Mesothelial cell of epicardium (in vitro differentiated cells): ENCODE data around the gene KLHL30. TPM values are rescaled to one million over a fixed set of nuclear protein-coding genes. Genes with fewer than 3 reads are reported as not detected.

Experiments used
- DNase-seq, 2 experiments: peaks; one replicate each; pipeline ENCODE4 v3.0.0; 2021; ENCODE audit warnings: low spot score in 2 of 2; ENCODE audit not compliant: unreplicated experiment in 2 of 2
- H3K27ac Mint-ChIP-seq: 2 replicates; pipeline ENCODE4 v1.8.0; 2021; ENCODE audit warnings: mixed read lengths
- H3K27me3 Mint-ChIP-seq: 2 replicates; pipeline ENCODE4 v1.8.0; 2021; ENCODE audit warnings: low read depth, mixed read lengths
- H3K36me3 Mint-ChIP-seq: 2 replicates; pipeline ENCODE4 v1.8.0; 2021; ENCODE audit warnings: mixed read lengths
- H3K4me1 Mint-ChIP-seq: 2 replicates; pipeline ENCODE4 v1.8.0; 2021; ENCODE audit warnings: mixed read lengths
- H3K4me3 Mint-ChIP-seq: 2 replicates; pipeline ENCODE4 v1.8.0; 2021; ENCODE audit warnings: mild to moderate bottlenecking, moderate library complexity, mixed read lengths
- H3K9me3 Mint-ChIP-seq: 2 replicates; pipeline ENCODE4 v1.8.0; 2021; ENCODE audit warnings: mixed read lengths
- CTCF ChIP-seq: fragments of 200-600 bp; sonication (generic); IDR thresholded peaks from one replicate; pipeline ENCODE4 v1.5.0; 2021; ENCODE audit warnings: antibody characterized with exemption; ENCODE audit not compliant: unreplicated experiment
- total RNA-seq: library from RNA; stranded (reverse); gene quantifications from 3 replicates; pipeline ENCODE4 v1.2.1, GENCODE V29; 2021

The KLHL30 gene
- total RNA-seq, result 0.16 to 0.20 TPM (median 0.20 TPM) in 3 replicates

- DNase-seq, result no peak
- H3K4me1 Mint-ChIP-seq, result peaks cover 14% of the 10 kb centered on the region
- no peak within 1 kb of the TSS for H3K27ac Mint-ChIP-seq
- no peaks in the 10 kb centered on the region for H3K36me3 Mint-ChIP-seq
- H3K4me3 Mint-ChIP-seq, result no peak within 1 kb of the TSS
- no peaks in the 10 kb centered on the region for H3K27me3 Mint-ChIP-seq
- no peaks in the 10 kb centered on the region for H3K9me3 Mint-ChIP-seq
- no peak for TF ChIP-seq CTCF
Observed at GRCh38 chr2:238138331-238139195, at the start of gene KLHL30. KLHL30 (plus strand) TSS chr2:238138668; CDS start chr2:238140755, 2,087 bp downstream.

- no peak for TF ChIP-seq CTCF
- Mint-ChIP-seq H3K27me3 (no peaks in the 10 kb centered on the region), H3K36me3 (peaks cover 5% of the 10 kb centered on the region), H3K4me3 (no peak overlapping the region), H3K4me1 (no peaks in the 10 kb centered on the region), H3K9me3 (no peaks in the 10 kb centered on the region), H3K27ac (no peak overlapping the region)
- no peak for DNase-seq
Observed at GRCh38 chr2:238090887-238091286, 47.6 kb upstream of the KLHL30 start.

GRCh38 chr2:238091436-238092060 lies 46.9 kb upstream of the KLHL30 start:
- Mint-ChIP-seq H3K36me3 (peaks cover 2% of the 10 kb centered on the region), H3K27ac (no peak overlapping the region), H3K27me3 (no peaks in the 10 kb centered on the region), H3K4me1 (peaks cover 2% of the 10 kb centered on the region), H3K9me3 (no peaks in the 10 kb centered on the region), H3K4me3 (no peak overlapping the region)
- no peak for TF ChIP-seq CTCF
- DNase-seq, result no peak

- no peak overlapping the region for H3K27ac Mint-ChIP-seq
- DNase-seq, result no peak
- no peak overlapping the region for H3K4me3 Mint-ChIP-seq
- H3K36me3 Mint-ChIP-seq, result peaks cover 2% of the 10 kb centered on the region
- H3K9me3 Mint-ChIP-seq, result no peaks in the 10 kb centered on the region
- H3K27me3 Mint-ChIP-seq, result no peaks in the 10 kb centered on the region
- peaks cover 2% of the 10 kb centered on the region for H3K4me1 Mint-ChIP-seq
- no peak for TF ChIP-seq CTCF
Observed at GRCh38 chr2:238092486-238093035, 45.9 kb upstream of the KLHL30 start.

- H3K36me3 Mint-ChIP-seq, result peaks cover 2% of the 10 kb centered on the region
- no peak overlapping the region for H3K27ac Mint-ChIP-seq
- H3K27me3 Mint-ChIP-seq, result no peaks in the 10 kb centered on the region
- peaks cover 2% of the 10 kb centered on the region for H3K4me1 Mint-ChIP-seq
- TF ChIP-seq CTCF, result no peak
- H3K4me3 Mint-ChIP-seq, result no peak overlapping the region
- no peaks in the 10 kb centered on the region for H3K9me3 Mint-ChIP-seq
- DNase-seq, result no peak
Observed at GRCh38 chr2:238093181-238094140, 45.0 kb upstream of the KLHL30 start.
